Esophagus muscularis mucosa (tissue), 4 donors: ENCODE data around the gene DGLUCY.

Experiments
- EP300 ChIP-seq: sonication (generic); formaldehyde crosslinking; IDR thresholded peaks from one replicate; pipeline ENCODE4 v1.6.1; 2017; ENCODE audit warnings: antibody characterized with exemption
- POLR2A ChIP-seq: fragments of 450-650 bp; IDR thresholded peaks from one replicate; pipeline ENCODE4 v1.6.1; 2017; ENCODE audit warnings: antibody characterized with exemption, moderate library complexity, mild to moderate bottlenecking, low read depth
- POLR2AphosphoS5 ChIP-seq, 2 donors: sonication (generic); formaldehyde crosslinking; IDR thresholded peaks; one replicate each; pipeline ENCODE4 v1.6.1; 2017; ENCODE audit warnings: antibody characterized with exemption in 2 of 2
- TF ChIP-seq, protein P1 (sequence below), 3 experiments: fragments of 200-600 bp in 2 of 3; fragments of 450-650 bp in 1 of 3; sonication (generic) in 2 of 3; IDR thresholded peaks; one replicate each; pipeline ENCODE4 v1.5.1; 2017 to 2019; ENCODE audit warnings: antibody characterized with exemption in 3 of 3, mild to moderate bottlenecking in 2 of 3, moderate library complexity in 1 of 3

DNA sequence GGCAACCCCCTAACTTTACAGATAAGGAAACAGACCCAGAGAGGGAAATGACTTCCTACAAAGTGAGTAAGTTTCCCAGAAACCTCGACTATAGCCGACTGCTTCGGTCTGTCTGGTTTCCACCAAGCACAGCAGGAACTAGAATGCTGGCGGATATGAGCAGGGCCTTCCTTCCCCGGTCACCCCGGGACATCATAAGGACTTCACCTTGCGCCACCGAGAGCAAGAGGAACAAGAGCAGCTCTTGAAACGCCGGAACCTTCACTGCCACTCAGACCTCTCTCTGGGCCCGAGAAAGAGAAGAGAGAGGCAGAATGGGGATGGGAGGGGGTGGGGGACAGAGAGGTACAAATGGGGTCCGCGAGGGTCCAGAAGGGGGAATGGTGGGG lies 160.0 kb downstream of the DGLUCY start:
- TF ChIP-seq, protein P1, sequence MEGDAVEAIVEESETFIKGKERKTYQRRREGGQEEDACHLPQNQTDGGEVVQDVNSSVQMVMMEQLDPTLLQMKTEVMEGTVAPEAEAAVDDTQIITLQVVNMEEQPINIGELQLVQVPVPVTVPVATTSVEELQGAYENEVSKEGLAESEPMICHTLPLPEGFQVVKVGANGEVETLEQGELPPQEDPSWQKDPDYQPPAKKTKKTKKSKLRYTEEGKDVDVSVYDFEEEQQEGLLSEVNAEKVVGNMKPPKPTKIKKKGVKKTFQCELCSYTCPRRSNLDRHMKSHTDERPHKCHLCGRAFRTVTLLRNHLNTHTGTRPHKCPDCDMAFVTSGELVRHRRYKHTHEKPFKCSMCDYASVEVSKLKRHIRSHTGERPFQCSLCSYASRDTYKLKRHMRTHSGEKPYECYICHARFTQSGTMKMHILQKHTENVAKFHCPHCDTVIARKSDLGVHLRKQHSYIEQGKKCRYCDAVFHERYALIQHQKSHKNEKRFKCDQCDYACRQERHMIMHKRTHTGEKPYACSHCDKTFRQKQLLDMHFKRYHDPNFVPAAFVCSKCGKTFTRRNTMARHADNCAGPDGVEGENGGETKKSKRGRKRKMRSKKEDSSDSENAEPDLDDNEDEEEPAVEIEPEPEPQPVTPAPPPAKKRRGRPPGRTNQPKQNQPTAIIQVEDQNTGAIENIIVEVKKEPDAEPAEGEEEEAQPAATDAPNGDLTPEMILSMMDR (IDR thresholded peaks at IDR 0.05), result no peak
- TF ChIP-seq POLR2AphosphoS5 (IDR thresholded peaks at IDR 0.05) (no peak), EP300 (no peak), POLR2A (no peak)
